CD4-positive, alpha-beta T cell treated with Interleukin-6 at 100 ng/mL for 8 hours (primary cell): Measurements from ENCODE around the gene ADGRL3.

Experiments used
- DNase-seq: peaks from one replicate; pipeline ENCODE4 v3.0.0-alpha.2; 2020; ENCODE audit warnings: mixed read lengths, low spot score

The ADGRL3 gene

DNA sequence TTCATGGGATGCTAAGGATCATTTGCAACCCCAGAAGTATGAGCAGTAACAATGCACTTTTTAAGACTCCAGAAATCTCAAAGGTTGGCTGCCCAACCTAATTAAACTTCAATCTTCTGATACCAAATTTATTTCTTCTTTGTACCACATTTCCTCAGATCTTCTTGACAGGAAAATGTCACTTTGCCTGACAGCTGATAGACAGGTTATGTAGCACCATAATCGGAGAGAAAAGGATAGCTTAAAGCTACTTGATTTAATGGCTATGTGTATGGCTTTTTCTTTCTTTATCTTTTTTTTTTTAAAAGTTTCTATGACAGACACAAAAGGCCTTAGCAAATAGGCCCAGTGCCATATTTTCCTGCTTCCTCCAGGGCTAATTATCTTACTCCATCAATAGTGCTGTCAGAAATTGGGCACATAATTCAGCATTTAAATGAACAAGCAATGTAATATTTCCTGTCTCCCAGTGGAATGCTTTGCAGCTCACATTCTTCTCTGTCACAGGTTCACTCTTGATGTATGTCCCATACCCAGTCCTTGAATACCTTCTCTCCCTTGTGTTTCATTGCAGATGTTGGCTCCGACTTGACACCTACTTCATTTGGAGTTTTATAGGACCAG lies 795.7 kb downstream of the ADGRL3 start:
- no peak for DNase-seq

DNA sequence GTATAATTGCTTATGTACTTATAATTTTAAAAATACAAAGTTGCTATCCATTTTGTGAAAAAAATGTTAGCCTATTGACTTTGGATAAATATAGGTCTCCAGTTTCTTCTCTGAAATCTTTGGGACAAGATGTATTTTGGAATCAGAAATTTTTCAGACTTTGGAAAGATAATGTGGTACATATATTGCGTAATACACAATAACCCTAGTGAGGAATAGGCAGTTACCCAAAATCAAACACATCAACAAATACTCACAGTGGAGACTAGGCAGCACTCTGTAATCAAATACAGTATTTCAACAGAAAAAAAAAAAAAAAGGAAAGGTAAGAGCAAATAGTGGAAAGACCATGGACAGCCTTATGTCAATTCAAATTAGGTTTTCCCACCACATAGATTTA lies 796.8 kb downstream of the ADGRL3 start:
- DNase-seq = no peak

GRCh38 chr4:61997831-61998230 lies 797.7 kb downstream of the ADGRL3 start:
- no peak for DNase-seq

GRCh38 chr4:62003695-62004094 lies 803.6 kb downstream of the ADGRL3 start:
- no peak for DNase-seq

- no peak for DNase-seq
These were observed 804.8 kb downstream of the ADGRL3 start for GRCh38 chr4:62004881-62005280.

GRCh38 chr4:62006108-62006507 lies 806.0 kb downstream of the ADGRL3 start:
- DNase-seq = no peak

GRCh38 chr4:62015043-62015739 lies 815.1 kb downstream of the ADGRL3 start:
- DNase-seq = no peak

- DNase-seq = no peak
These were observed 818.4 kb downstream of the ADGRL3 start for GRCh38 chr4:62018537-62018936.

DNA sequence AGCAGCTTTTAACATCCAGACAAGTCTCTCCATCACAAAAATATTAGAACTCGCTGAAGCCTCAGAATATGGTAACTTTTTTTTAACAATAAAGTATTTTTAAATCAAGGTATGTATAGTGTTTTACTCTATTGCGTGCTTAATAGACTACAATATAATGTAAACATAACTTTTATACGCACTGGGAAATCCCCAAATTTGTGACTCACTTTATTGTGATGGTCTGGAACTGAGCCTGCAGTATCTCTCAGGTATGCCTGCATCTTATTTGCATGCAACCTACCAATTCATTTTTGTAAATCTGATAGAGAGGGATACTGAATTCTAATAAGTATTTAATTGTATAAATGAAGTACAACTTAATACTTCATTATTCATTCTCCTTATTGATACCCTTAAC lies 823.5 kb downstream of the ADGRL3 start:
- DNase-seq = no peak

- DNase-seq = no peak
These were observed 828.6 kb downstream of the ADGRL3 start for GRCh38 chr4:62028745-62029144.

GRCh38 chr4:62030958-62031357 lies 830.8 kb downstream of the ADGRL3 start:
- DNase-seq = no peak

- no peak for DNase-seq
These were observed 837.4 kb downstream of the ADGRL3 start for GRCh38 chr4:62037571-62037970.

DNA sequence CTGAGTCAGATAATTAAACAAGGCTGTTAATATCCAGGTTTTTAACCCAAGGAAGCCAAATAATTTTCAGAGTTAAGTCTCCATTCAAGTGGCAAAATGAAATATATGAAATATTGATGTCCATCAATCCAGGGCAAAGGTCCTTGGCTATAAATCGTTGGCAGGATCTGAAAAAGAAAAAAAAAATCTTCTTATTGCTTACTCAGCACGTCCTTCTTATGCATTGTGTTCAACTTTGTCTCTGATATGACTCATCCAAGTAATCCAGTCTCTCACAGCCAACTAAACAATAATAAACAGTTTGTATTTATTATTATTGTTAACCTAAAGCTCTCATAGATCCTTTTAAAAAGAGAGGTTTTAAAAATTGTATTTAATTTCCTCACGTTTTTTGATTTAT lies 851.2 kb downstream of the ADGRL3 start:
- DNase-seq = no peak

- no peak for DNase-seq
These were observed 853.8 kb downstream of the ADGRL3 start for GRCh38 chr4:62053974-62054373.

GRCh38 chr4:62057031-62057430 lies 856.9 kb downstream of the ADGRL3 start:
- DNase-seq = no peak

DNA sequence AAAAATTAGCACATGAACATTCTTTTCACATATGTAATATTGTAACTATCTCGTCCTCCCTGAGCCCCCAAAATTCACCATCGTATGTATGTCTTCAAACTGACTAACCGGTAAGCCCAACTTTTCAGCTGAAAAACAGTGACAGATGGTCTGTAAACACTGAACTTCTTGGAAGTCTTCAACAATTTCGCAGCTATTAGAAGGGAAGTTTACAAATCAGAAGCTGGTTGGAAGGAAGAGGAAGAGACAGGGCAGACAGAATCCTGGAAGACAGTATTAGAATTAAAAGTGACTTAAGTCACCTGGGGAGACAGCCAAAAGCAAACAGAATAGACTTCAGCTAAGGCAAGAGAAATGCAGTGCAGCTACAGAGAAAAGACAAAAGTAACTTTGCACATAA lies 858.4 kb downstream of the ADGRL3 start:
- no peak for DNase-seq

DNA sequence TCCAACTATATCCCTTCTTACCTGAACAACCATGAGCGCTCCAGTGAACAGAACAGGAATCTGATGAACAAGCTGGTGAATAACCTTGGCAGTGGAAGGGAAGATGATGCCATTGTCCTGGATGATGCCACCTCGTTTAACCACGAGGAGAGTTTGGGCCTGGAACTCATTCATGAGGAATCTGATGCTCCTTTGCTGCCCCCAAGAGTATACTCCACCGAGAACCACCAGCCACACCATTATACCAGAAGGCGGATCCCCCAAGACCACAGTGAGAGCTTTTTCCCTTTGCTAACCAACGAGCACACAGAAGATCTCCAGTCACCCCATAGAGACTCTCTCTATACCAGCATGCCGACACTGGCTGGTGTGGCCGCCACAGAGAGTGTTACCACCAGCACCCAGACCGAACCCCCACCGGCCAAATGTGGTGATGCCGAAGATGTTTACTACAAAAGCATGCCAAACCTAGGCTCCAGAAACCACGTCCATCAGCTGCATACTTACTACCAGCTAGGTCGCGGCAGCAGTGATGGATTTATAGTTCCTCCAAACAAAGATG lies 870.2 kb downstream of the ADGRL3 start:
- no peak for DNase-seq

DNA sequence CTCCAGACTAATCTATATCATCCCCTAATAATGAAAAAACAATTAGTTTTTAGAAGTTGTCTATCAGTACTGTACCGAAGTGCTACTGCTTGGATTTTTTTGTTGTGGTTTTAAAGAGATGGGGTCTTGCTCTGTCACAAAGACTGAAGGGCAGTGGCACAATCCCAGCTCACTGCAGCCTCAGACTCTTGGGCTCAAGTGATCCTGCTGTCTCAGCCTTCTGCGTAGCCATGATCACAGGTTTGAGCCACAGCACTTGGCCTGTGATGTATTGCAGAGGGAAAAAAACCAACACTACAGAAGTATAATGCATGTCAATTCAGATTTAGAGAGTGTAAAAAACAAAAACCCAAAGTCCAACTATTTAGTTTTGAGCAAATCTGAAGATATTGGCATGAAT lies 875.0 kb downstream of the ADGRL3 start:
- no peak for DNase-seq

GRCh38 chr4:62075521-62075920 lies 875.4 kb downstream of the ADGRL3 start:
- no peak for DNase-seq

DNA sequence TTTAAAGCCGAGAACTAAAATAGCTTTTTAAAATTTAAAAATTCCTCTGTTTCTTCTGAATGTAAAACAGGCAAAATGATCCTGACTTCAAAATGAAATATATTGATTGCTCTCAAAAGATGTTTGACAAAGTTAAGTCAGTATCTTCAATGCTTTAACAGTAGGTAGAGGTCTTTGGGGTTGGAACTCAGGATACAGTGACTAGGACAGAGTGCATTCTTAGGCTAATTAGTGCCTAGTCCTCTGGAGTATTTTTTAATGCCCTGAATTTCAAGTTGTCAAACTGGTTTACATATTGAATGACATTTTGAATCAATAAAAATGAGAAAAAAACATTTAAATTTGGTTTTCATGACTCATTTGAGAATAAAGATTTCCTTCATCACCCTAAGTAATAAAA lies 877.3 kb downstream of the ADGRL3 start:
- DNase-seq = no peak

GRCh38 chr4:62080431-62080830 lies 880.3 kb downstream of the ADGRL3 start:
- no peak for DNase-seq

DNA sequence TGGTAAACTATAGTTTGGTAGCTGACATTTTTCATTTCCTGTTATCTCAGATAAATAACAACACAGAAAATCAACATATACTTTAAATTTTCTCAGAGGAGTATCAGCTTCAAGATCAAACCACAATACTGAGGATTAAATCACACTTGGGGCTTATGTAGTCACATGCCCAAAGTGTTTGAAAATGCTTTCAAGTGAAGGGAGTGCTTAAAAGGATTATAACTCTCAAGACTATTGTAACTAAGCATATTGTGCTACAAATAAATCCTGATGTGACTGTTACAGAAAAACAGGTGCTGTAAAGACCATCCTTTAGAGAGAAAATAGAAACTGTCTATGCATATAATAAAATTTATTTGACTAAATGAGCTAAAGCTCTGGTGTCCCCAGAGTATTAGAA lies 887.6 kb downstream of the ADGRL3 start:
- DNase-seq = no peak

GRCh38 chr4:62093735-62094134 lies 893.6 kb downstream of the ADGRL3 start:
- DNase-seq = no peak

GRCh38 chr4:62096881-62097280 lies 896.8 kb downstream of the ADGRL3 start:
- no peak for DNase-seq
